ENCODE measurements around the gene MRPL4. TPM values are rescaled to one million over a fixed set of nuclear protein-coding genes. Genes with fewer than 3 reads are reported as not detected.

MRPL4 gene
- total RNA-seq, 1 experiment from 2014 or later: 146 TPM

DNA sequence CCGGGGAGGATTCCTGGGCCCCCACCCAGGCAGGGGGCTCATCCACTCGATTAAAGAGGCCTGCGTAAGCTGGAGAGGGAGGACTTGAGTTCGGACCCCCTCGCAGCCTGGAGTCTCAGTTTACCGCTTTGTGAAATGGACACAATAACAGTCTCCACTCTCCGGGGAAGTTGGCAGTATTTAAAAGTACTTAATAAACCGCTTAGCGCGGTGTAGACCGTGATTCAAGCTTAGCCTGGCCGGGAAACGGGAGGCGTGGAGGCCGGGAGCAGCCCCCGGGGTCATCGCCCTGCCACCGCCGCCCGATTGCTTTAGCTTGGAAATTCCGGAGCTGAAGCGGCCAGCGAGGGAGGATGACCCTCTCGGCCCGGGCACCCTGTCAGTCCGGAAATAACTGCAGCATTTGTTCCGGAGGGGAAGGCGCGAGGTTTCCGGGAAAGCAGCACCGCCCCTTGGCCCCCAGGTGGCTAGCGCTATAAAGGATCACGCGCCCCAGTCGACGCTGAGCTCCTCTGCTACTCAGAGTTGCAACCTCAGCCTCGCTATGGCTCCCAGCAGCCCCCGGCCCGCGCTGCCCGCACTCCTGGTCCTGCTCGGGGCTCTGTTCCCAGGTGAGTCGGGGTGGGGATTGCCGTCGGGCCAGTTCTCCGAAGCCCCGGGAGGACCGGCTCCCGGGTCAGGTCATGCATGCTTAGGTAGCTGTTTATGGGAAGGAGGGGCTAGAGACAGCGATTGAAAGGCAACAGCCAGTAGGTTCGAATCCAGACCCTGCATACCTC, 18.8 kb downstream of the MRPL4 start, which contains the start of gene ICAM1:
Gene ICAM1, plus strand, starts transcription at position 505 of the 779 bp plus-strand sequence. Its CDS starts 40 bp downstream, at position 545.
- Histone ChIP-seq H3K4me1 (ENCODE audit: control insufficient read depth in 1 of 2, insufficient read depth in 2 of 2, low read length in 2 of 2) (peaks cover 7 to 22% of the 10 kb centered on the region in 2 experiments; a peak in 3 of 4 replicates), H3K27ac (ENCODE audit: low read depth, low read length) (peak within 1 kb of the TSS; percentile 28; the same call in 1 of the 2 replicates), H3K9ac (ENCODE audit: low read length) (peak within 1 kb of the TSS; percentile 50), H3K36me3 (ENCODE audit: control insufficient read depth in 1 of 2, insufficient read depth in 2 of 2, low read length in 2 of 2) (peaks cover 0 to 4% of the 10 kb centered on the region in 2 experiments; a peak in 2 of 4 replicates), H3K79me2 (ENCODE audit: insufficient read depth, low read length) (no peaks in the 10 kb centered on the region), H3K4me2 (ENCODE audit: low read length) (peak within 1 kb of the TSS; percentile 79), H3K9me3 (ENCODE audit: control insufficient read depth in 1 of 2, insufficient read depth in 1 of 2, low read depth in 1 of 2, low read length in 2 of 2) (no peaks in the 10 kb centered on the region), H3K9me2 (ENCODE audit: insufficient read depth) (no peaks in the 10 kb centered on the region), H3K27me3 (ENCODE audit: insufficient read depth, low read length) (no peaks in the 10 kb centered on the region), H3K4me3 (replicated peaks in 1 of 2; ENCODE audit: low read depth in 1 of 2, low read length in 2 of 2) (peak within 1 kb of the TSS; percentile 33 to 49), H2AFZ (ENCODE audit: low read depth, low read length, poor library complexity, severe bottlenecking) (peak within 1 kb of the TSS; percentile 85), H4K20me1 (ENCODE audit: insufficient read depth) (no peaks in the 10 kb centered on the region)
- POLR2A ChIA-PET: no interaction called here
- CTCF ChIA-PET: interaction anchor here (0.8 to 7.2 kb wide), 5 partner anchors 9 to 121 kb away, joined by 3 to 131 read pairs (median 5); partner anchors contain the start of gene RAVER1
- intact Hi-C loops (cut with micrococcal nuclease): no loop called here
- RAD21 ChIA-PET (ENCODE audit: low non-redundant PET in 1 of 2, low total read pairs in 2 of 2, uncharacterized antibody in 2 of 2, unreplicated experiment in 2 of 2): interaction anchor here (0.6 to 3.2 kb wide), 8 partner anchors 11 to 120 kb away, joined by 3 to 31 read pairs (median 4); partner anchors contain the start of genes ICAM5 (in 1 of the 2) and TYK2 (in 1 of the 2)
- BruUV-seq (replicated peaks): TSS peak; percentile 73
- no peak for DNase-seq (ENCODE audit: low read depth, low spot score)
- peak; percentile 59 for ATAC-seq
- TF ChIP-seq ELF1 (IDR thresholded peaks at IDR 0.05; ENCODE audit: borderline replicate concordance, low read depth): no peak
- no peak for TF ChIP-seq EZH2phosphoT487 (IDR thresholded peaks at IDR 0.05; ENCODE audit: borderline replicate concordance)
- no peak for TF ChIP-seq FOSL1 (IDR thresholded peaks at IDR 0.05; ENCODE audit: low read depth)
- no peak for TF ChIP-seq TCF7L2 (IDR thresholded peaks at IDR 0.05; ENCODE audit: borderline replicate concordance, extremely low read depth, insufficient read depth, insufficient read length)
- no peak for TF ChIP-seq YY1 (IDR thresholded peaks at IDR 0.05; ENCODE audit: extremely low read depth, insufficient replicate concordance, low read depth, low read length)
- no peak for TF ChIP-seq SIN3A (IDR thresholded peaks at IDR 0.05; ENCODE audit: low read depth)
- TF ChIP-seq RAD21 (IDR thresholded peaks at IDR 0.05; ENCODE audit: low read depth): no peak
- TF ChIP-seq SP1 (IDR thresholded peaks at IDR 0.05; ENCODE audit: low read depth): no peak
- TF ChIP-seq JUND (IDR thresholded peaks at IDR 0.05): no peak
- TF ChIP-seq SRF (IDR thresholded peaks at IDR 0.05; ENCODE audit: low read depth): no peak
- TF ChIP-seq, protein P1, sequence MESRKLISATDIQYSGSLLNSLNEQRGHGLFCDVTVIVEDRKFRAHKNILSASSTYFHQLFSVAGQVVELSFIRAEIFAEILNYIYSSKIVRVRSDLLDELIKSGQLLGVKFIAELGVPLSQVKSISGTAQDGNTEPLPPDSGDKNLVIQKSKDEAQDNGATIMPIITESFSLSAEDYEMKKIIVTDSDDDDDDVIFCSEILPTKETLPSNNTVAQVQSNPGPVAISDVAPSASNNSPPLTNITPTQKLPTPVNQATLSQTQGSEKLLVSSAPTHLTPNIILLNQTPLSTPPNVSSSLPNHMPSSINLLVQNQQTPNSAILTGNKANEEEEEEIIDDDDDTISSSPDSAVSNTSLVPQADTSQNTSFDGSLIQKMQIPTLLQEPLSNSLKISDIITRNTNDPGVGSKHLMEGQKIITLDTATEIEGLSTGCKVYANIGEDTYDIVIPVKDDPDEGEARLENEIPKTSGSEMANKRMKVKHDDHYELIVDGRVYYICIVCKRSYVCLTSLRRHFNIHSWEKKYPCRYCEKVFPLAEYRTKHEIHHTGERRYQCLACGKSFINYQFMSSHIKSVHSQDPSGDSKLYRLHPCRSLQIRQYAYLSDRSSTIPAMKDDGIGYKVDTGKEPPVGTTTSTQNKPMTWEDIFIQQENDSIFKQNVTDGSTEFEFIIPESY (IDR thresholded peaks at IDR 0.05; ENCODE audit: extremely low read depth, insufficient replicate concordance, low read length): no peak
- TF ChIP-seq ZNF274 (IDR thresholded peaks at IDR 0.05; ENCODE audit: low read depth, low read length): no peak
- no peak for TF ChIP-seq EGR1 (IDR thresholded peaks at IDR 0.05; ENCODE audit: low read depth)
- TF ChIP-seq, protein P2, sequence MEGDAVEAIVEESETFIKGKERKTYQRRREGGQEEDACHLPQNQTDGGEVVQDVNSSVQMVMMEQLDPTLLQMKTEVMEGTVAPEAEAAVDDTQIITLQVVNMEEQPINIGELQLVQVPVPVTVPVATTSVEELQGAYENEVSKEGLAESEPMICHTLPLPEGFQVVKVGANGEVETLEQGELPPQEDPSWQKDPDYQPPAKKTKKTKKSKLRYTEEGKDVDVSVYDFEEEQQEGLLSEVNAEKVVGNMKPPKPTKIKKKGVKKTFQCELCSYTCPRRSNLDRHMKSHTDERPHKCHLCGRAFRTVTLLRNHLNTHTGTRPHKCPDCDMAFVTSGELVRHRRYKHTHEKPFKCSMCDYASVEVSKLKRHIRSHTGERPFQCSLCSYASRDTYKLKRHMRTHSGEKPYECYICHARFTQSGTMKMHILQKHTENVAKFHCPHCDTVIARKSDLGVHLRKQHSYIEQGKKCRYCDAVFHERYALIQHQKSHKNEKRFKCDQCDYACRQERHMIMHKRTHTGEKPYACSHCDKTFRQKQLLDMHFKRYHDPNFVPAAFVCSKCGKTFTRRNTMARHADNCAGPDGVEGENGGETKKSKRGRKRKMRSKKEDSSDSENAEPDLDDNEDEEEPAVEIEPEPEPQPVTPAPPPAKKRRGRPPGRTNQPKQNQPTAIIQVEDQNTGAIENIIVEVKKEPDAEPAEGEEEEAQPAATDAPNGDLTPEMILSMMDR (IDR thresholded peaks at IDR 0.05 in 2 of 3, conservative IDR thresholded peaks at IDR 0.05 in 1 of 3; ENCODE audit: borderline replicate concordance in 1 of 3, insufficient read depth in 1 of 3, low read depth in 2 of 3, low read length in 2 of 3): no peak
- no peak for TF ChIP-seq EZH2 (IDR thresholded peaks at IDR 0.05)
- no peak for TF ChIP-seq POLR2A (IDR thresholded peaks at IDR 0.05; ENCODE audit: borderline replicate concordance, extremely low read depth, insufficient read depth, insufficient read length)
- TF ChIP-seq CBX3 (IDR thresholded peaks at IDR 0.05; ENCODE audit: low read depth): no peak
- TF ChIP-seq CEBPB (IDR thresholded peaks at IDR 0.05; ENCODE audit: low read depth): no peak
- peak; percentile 56 for TF ChIP-seq POLR2AphosphoS5 (IDR thresholded peaks at IDR 0.05; ENCODE audit: low read depth, low read length)
- TF ChIP-seq, protein P3, sequence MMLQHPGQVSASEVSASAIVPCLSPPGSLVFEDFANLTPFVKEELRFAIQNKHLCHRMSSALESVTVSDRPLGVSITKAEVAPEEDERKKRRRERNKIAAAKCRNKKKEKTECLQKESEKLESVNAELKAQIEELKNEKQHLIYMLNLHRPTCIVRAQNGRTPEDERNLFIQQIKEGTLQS (IDR thresholded peaks at IDR 0.05): no peak
- TF ChIP-seq, protein P4, sequence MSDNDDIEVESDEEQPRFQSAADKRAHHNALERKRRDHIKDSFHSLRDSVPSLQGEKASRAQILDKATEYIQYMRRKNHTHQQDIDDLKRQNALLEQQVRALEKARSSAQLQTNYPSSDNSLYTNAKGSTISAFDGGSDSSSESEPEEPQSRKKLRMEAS (IDR thresholded peaks at IDR 0.05): peak; percentile 89
